ENCODE results near the gene GABRQ.

GABRQ gene

DNA sequence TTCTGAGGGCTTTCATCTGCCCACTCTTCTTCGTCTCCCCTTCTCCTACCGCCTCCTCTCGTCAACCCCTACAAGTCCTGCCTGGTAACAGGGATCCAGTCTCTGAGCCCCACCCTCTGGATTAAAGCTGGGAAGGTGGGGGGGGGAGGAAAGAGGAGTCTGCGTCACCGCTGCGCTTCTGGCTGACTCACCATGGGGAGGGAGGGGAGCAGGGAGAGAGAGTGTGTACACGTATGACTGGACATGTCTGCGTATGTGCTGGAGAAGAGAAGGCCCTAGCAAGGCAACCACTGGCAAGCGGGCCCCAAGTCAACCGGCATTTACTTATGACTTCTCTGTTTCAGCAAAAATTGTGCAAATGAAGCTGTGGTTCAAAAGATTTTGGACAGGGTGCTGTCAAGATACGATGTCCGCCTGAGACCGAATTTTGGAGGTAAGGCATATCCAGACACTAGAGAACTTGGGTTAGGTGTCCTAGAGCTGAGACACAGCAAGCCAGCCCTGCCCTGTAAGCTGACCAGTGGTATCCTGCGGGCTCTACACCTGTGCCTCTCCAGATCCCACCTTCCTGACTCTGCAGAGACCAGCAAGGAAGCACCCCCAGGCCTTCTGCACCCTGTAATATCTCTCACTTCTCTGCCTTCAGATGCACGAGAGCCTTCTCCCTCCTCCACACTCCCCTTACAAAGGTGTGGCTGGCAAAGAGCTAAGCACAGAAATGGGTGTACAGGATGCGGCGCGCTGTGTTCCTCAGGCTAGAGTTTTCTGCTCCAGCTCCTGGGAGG lies 2.5 kb downstream of the GABRQ start:
- no peak for TF ChIP-seq CTCF (IDR thresholded peaks at IDR 0.05; ENCODE audit: unreplicated experiment in 3 of 3)
- Mint-ChIP-seq H3K27me3 (ENCODE audit: low read depth) (peaks cover 23% of the 10 kb centered on the region), H3K9me3 (peaks cover 10% of the 10 kb centered on the region), H3K4me1 (no peaks in the 10 kb centered on the region), H3K36me3 (ENCODE audit: low read depth) (no peaks in the 10 kb centered on the region), H3K27ac (no peak overlapping the region), H3K4me3 (no peak overlapping the region)

- Mint-ChIP-seq H3K4me3 (no peak overlapping the region), H3K27me3 (ENCODE audit: low read depth) (peaks cover 18% of the 10 kb centered on the region), H3K36me3 (ENCODE audit: low read depth) (no peaks in the 10 kb centered on the region), H3K27ac (no peak overlapping the region), H3K9me3 (peaks cover 5% of the 10 kb centered on the region), H3K4me1 (no peaks in the 10 kb centered on the region)
- no peak for TF ChIP-seq CTCF (IDR thresholded peaks at IDR 0.05; ENCODE audit: unreplicated experiment in 3 of 3)
Measured at GRCh38 chrX:152641256-152641875, 3.7 kb downstream of the GABRQ start.

GRCh38 chrX:152641996-152642395 lies 4.3 kb downstream of the GABRQ start:
- Mint-ChIP-seq H3K36me3 (ENCODE audit: low read depth) (no peaks in the 10 kb centered on the region), H3K4me1 (no peaks in the 10 kb centered on the region), H3K27me3 (ENCODE audit: low read depth) (peaks cover 13% of the 10 kb centered on the region), H3K27ac (no peak overlapping the region), H3K4me3 (no peak overlapping the region), H3K9me3 (peaks cover 5% of the 10 kb centered on the region)
- TF ChIP-seq CTCF (IDR thresholded peaks at IDR 0.05; ENCODE audit: unreplicated experiment in 3 of 3), result peak in 2 of 3 experiments; percentile 11 to 30

GRCh38 chrX:152642931-152643564 lies 5.4 kb downstream of the GABRQ start:
- TF ChIP-seq CTCF (IDR thresholded peaks at IDR 0.05; ENCODE audit: unreplicated experiment in 3 of 3), result no peak
- Mint-ChIP-seq H3K27ac (no peak overlapping the region), H3K27me3 (ENCODE audit: low read depth) (peaks cover 8% of the 10 kb centered on the region), H3K36me3 (ENCODE audit: low read depth) (no peaks in the 10 kb centered on the region), H3K9me3 (peaks cover 5% of the 10 kb centered on the region), H3K4me3 (no peak overlapping the region), H3K4me1 (no peaks in the 10 kb centered on the region)

- H3K36me3 Mint-ChIP-seq (ENCODE audit: low read depth), result no peaks in the 10 kb centered on the region
- no peak overlapping the region for H3K27ac Mint-ChIP-seq
- no peak overlapping the region for H3K4me3 Mint-ChIP-seq
- H3K27me3 Mint-ChIP-seq (ENCODE audit: low read depth), result no peaks in the 10 kb centered on the region
- H3K4me1 Mint-ChIP-seq, result no peaks in the 10 kb centered on the region
- peaks cover 6% of the 10 kb centered on the region for H3K9me3 Mint-ChIP-seq
- no peak for TF ChIP-seq CTCF (IDR thresholded peaks at IDR 0.05; ENCODE audit: unreplicated experiment in 3 of 3)
Measured at GRCh38 chrX:152646961-152647360, 9.3 kb downstream of the GABRQ start.
